GM12891 (cell line): ENCODE results near the gene AGPAT3.

Experiments used
- PAX5 ChIP-seq: IDR thresholded peaks from 2 replicates; pipeline ENCODE4 v1.6.1; 2011; ENCODE audit warnings: low read length, moderate library complexity, mild to moderate bottlenecking; ENCODE audit not compliant: insufficient read depth, severe bottlenecking
- POLR2A ChIP-seq: IDR thresholded peaks from 2 replicates; pipeline ENCODE4 v1.6.1; 2011; ENCODE audit warnings: low read depth, low read length, control low read depth
- POLR2AphosphoS5 ChIP-seq: IDR thresholded peaks from 2 replicates; pipeline ENCODE4 v1.6.1; 2011; ENCODE audit warnings: low read depth, low read length, control low read depth
- POU2F2 ChIP-seq: IDR thresholded peaks from 2 replicates; pipeline ENCODE4 v1.6.1; 2011; ENCODE audit warnings: low read depth, mild to moderate bottlenecking, control low read depth, low read length, moderate library complexity
- TAF1 ChIP-seq: IDR thresholded peaks from 2 replicates; pipeline ENCODE4 v1.6.1; 2011; ENCODE audit warnings: low read depth, low read length, control low read depth

DNA sequence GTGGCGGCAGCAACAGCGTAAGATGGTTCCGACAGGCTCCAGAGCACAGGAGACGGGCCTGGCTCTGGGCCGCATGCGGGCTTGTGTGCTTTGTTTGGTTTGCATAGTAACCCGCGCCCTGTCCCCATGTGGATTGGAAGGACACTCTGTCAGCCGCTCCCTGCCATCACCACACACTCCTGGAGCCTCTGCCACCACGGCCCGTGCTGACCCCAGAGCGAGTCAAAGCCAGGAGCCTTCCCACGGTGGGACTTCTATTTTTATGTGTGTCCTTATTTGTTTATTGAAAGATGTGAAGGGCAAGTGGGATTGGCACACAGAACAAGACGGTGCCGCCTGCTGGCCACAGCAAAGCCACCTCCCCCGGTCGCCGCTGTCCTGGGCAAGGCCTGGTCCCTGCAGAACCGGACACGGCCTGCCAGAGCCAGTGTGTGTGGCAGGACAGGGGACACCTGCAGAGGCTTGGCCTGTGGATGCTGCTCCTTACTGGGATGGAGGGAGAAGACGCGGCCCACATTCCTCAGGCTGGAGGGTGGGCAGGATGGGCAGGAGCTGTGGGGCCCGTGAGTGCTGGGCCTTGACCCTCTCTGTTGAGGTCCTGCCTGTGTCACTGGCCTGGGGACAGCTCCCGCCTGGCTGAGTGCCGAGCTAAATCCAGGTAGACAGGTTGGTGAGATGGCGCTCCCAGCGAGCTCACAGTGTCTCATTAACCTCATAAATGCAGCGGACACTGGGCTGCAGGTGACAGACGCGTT, 64.4 kb downstream of the AGPAT3 start:
- TF ChIP-seq POLR2AphosphoS5 (no peak), TAF1 (no peak), POLR2A (no peak), PAX5 (no peak), POU2F2 (no peak)
